Caco-2 (cell line): ENCODE measurements around the gene DSCAM. TPM values are rescaled to one million over a fixed set of nuclear protein-coding genes. Genes with fewer than 3 reads are reported as not detected.

Source experiments
- BruUV-seq: library from RNA; stranded (reverse); fragments of 400-500 nt; replicated peaks from 2 replicates; lab custom pipeline; 2021; lab: Mats Ljungman, UMichigan
- CTCF ChIA-PET: fragments of 300-600 bp; sonication (Branson Sonifier 250); formaldehyde crosslinking; loops from one replicate; lab custom pipeline; 2022; ENCODE audit warnings: antibody characterized with exemption; lab: Charles Lee
- POLR2A ChIA-PET: fragments of 300-600 bp; sonication (Branson Sonifier 250); formaldehyde crosslinking; loops from one replicate; lab custom pipeline; 2022; ENCODE audit warnings: antibody characterized with exemption; lab: Charles Lee
- DNase-seq, 2 experiments: peaks; one replicate each; pipeline versions ENCODE4 v3.0.0 to v3.0.0-alpha.2; 2020 to 2022
- H3K27me3 ChIP-seq: replicated peaks from 2 replicates; pipeline ENCODE4 v1.6.0; 2011; ENCODE audit warnings: low read length; ENCODE audit not compliant: control insufficient read depth, insufficient read depth
- H3K36me3 ChIP-seq: 2 replicates; pipeline ENCODE4 v1.5.1; 2011; ENCODE audit warnings: low read length; ENCODE audit not compliant: control insufficient read depth, insufficient read depth
- H3K4me1 ChIP-seq: fragments of 250-450 bp; sonication (Bioruptor Pico); 2 replicates; pipeline ENCODE4 v1.5.1; 2020; ENCODE audit warnings: mild to moderate bottlenecking
- H3K4me3 ChIP-seq: 2 replicates; pipeline ENCODE4 v1.5.1; 2011; ENCODE audit warnings: low read depth, mild to moderate bottlenecking, control low read depth, low read length
- H3K9me3 ChIP-seq: fragments of 250-450 bp; sonication (Bioruptor Pico); 2 replicates; pipeline ENCODE4 v1.5.1; 2020; ENCODE audit warnings: mild to moderate bottlenecking, moderate library complexity
- H3K27ac Mint-ChIP-seq: one replicate; pipeline ENCODE4 v1.8.0; 2022; ENCODE audit warnings: mixed read lengths; ENCODE audit not compliant: unreplicated experiment
- H3K27me3 Mint-ChIP-seq: one replicate; pipeline ENCODE4 v1.8.0; 2022; ENCODE audit warnings: mixed read lengths; ENCODE audit not compliant: insufficient read depth, unreplicated experiment
- H3K36me3 Mint-ChIP-seq: one replicate; pipeline ENCODE4 v1.8.0; 2022; ENCODE audit warnings: mild to moderate bottlenecking, mixed read lengths; ENCODE audit not compliant: insufficient read depth, unreplicated experiment
- H3K4me1 Mint-ChIP-seq: one replicate; pipeline ENCODE4 v1.8.0; 2022; ENCODE audit warnings: low read depth, mixed read lengths; ENCODE audit not compliant: unreplicated experiment
- H3K4me3 Mint-ChIP-seq: one replicate; pipeline ENCODE4 v1.8.0; 2022; ENCODE audit warnings: mild to moderate bottlenecking, moderate library complexity, mixed read lengths; ENCODE audit not compliant: unreplicated experiment
- H3K9me3 Mint-ChIP-seq: one replicate; pipeline ENCODE4 v1.8.0; 2022; ENCODE audit warnings: mixed read lengths; ENCODE audit not compliant: unreplicated experiment
- CTCF ChIP-seq, 2 experiments: fragments of 200-600 bp in 1 of 2; IDR thresholded peaks; 1 replicate in 1 of 2; 2 replicates in 1 of 2; pipeline versions ENCODE4 v1.5.1 to v1.8.0; 2011 to 2022; ENCODE audit warnings: antibody characterized with exemption in 1 of 2, control low read depth in 1 of 2, inconsistent platforms in 1 of 2, low read depth in 1 of 2, low read length in 1 of 2, mild to moderate bottlenecking in 1 of 2, moderate library complexity in 1 of 2; ENCODE audit not compliant: insufficient read depth in 1 of 2, severe bottlenecking in 1 of 2, unreplicated experiment in 1 of 2
- intact Hi-C: fragments of 100-400 bp; cut with micrococcal nuclease; formaldehyde crosslinking; loops from one replicate; pipeline ENCODE4 v1.10.0; 2022; ENCODE audit not compliant: unreplicated experiment
- total RNA-seq: library from RNA; stranded (reverse); gene quantifications from 2 replicates; pipeline ENCODE4 v1.2.3, GENCODE V29; 2022

DSCAM gene
- total RNA-seq, 1 experiment from 2014 or later, result not detected

- Mint-ChIP-seq H3K4me3 (no peak overlapping the region), H3K4me1 (no peaks in the 10 kb centered on the region), H3K27ac (no peak overlapping the region), H3K36me3 (no peaks in the 10 kb centered on the region), H3K9me3 (no peaks in the 10 kb centered on the region), H3K27me3 (peaks cover 3% of the 10 kb centered on the region)
- Histone ChIP-seq H3K9me3 (no peaks in the 10 kb centered on the region), H3K4me3 (no peak overlapping the region), H3K4me1 (no peaks in the 10 kb centered on the region), H3K36me3 (no peaks in the 10 kb centered on the region), H3K27me3 (no peaks in the 10 kb centered on the region)
- ChIA-PET CTCF (no interaction called here), POLR2A (no interaction called here)
- no peak for TF ChIP-seq CTCF (IDR thresholded peaks at IDR 0.05; ENCODE audit: insufficient read depth in 1 of 2, low read depth in 1 of 2, low read length in 1 of 2, severe bottlenecking in 1 of 2, unreplicated experiment in 1 of 2)
- intact Hi-C loops, result no loop called here
- BruUV-seq, result no TSS peak
- no peak for DNase-seq
These were observed 615.0 kb downstream of the DSCAM start for GRCh38 chr21:40231979-40232378.

GRCh38 chr21:40227096-40227495, 619.9 kb downstream of the DSCAM start:
- H3K4me3 Mint-ChIP-seq, result no peak overlapping the region
- ChIA-PET POLR2A (no interaction called here), CTCF (no interaction called here)
- Histone ChIP-seq H3K4me3 (no peak overlapping the region), H3K9me3 (no peaks in the 10 kb centered on the region), H3K27me3 (no peaks in the 10 kb centered on the region), H3K4me1 (no peaks in the 10 kb centered on the region), H3K36me3 (no peaks in the 10 kb centered on the region)
- no peak for TF ChIP-seq CTCF (IDR thresholded peaks at IDR 0.05; ENCODE audit: insufficient read depth in 1 of 2, low read depth in 1 of 2, low read length in 1 of 2, severe bottlenecking in 1 of 2, unreplicated experiment in 1 of 2)
- BruUV-seq, result no TSS peak
- peaks cover 19% of the 10 kb centered on the region for H3K27me3 Mint-ChIP-seq
- H3K4me1 Mint-ChIP-seq, result no peaks in the 10 kb centered on the region
- intact Hi-C loops, result no loop called here
- H3K36me3 Mint-ChIP-seq, result no peaks in the 10 kb centered on the region
- H3K9me3 Mint-ChIP-seq, result no peaks in the 10 kb centered on the region
- no peak for DNase-seq
- no peak overlapping the region for H3K27ac Mint-ChIP-seq

GRCh38 chr21:40215941-40216340, 631.0 kb downstream of the DSCAM start:
- ChIA-PET CTCF (no interaction called here), POLR2A (no interaction called here)
- no peaks in the 10 kb centered on the region for H3K9me3 ChIP-seq
- no peak for DNase-seq
- no peaks in the 10 kb centered on the region for H3K27me3 ChIP-seq
- Mint-ChIP-seq H3K27ac (no peak overlapping the region), H3K9me3 (no peaks in the 10 kb centered on the region), H3K27me3 (peaks cover 9% of the 10 kb centered on the region), H3K4me1 (no peaks in the 10 kb centered on the region), H3K4me3 (no peak overlapping the region), H3K36me3 (no peaks in the 10 kb centered on the region)
- H3K4me1 ChIP-seq, result no peaks in the 10 kb centered on the region
- intact Hi-C loops, result no loop called here
- H3K36me3 ChIP-seq, result no peaks in the 10 kb centered on the region
- H3K4me3 ChIP-seq, result no peak overlapping the region
- BruUV-seq, result no TSS peak
- no peak for TF ChIP-seq CTCF (IDR thresholded peaks at IDR 0.05; ENCODE audit: insufficient read depth in 1 of 2, low read depth in 1 of 2, low read length in 1 of 2, severe bottlenecking in 1 of 2, unreplicated experiment in 1 of 2)
